ENCODE measurements around the gene MYPN. TPM values are rescaled to one million over a fixed set of nuclear protein-coding genes. Genes with fewer than 3 reads are reported as not detected.

The MYPN gene
- total RNA-seq, 1 experiment from 2014 or later = 0.37 TPM

- no TSS peak for BruUV-seq (replicated peaks)
- CTCF ChIA-PET = interaction anchor here (0.7 to 8.5 kb wide), 44 partner anchors 9 to 358 kb away, joined by 3 to 168 read pairs (median 4); partner anchors contain the start of genes HNRNPH3 and PBLD
- POLR2A ChIA-PET = interaction anchor here (0.6 to 1.9 kb wide), 6 partner anchors 35 to 688 kb away, joined by 3 to 24 read pairs (median 4); partner anchors contain the start of genes HNRNPH3 and PBLD
- TF ChIP-seq CTCF (IDR thresholded peaks at IDR 0.05; ENCODE audit: unreplicated experiment) = peak; percentile 67
- Mint-ChIP-seq H3K4me3 (ENCODE audit: unreplicated experiment) (no peak overlapping the region), H3K27me3 (ENCODE audit: insufficient read depth, unreplicated experiment) (no peaks in the 10 kb centered on the region), H3K9me3 (ENCODE audit: unreplicated experiment) (no peaks in the 10 kb centered on the region), H3K4me1 (ENCODE audit: insufficient read depth, unreplicated experiment) (no peaks in the 10 kb centered on the region), H3K27ac (ENCODE audit: low read depth, unreplicated experiment) (no peak overlapping the region), H3K36me3 (ENCODE audit: insufficient read depth, unreplicated experiment) (no peaks in the 10 kb centered on the region)
- DNase-seq (ENCODE audit: unreplicated experiment) = peak; percentile 58
- intact Hi-C loops (cut with micrococcal nuclease) = loop anchor here (1.0 kb wide), 2 partner anchors 89 to 135 kb away; no protein-coding TSS in a partner anchor
Measured at GRCh38 chr10:68212721-68213352, 103.5 kb downstream of the MYPN start.

DNA sequence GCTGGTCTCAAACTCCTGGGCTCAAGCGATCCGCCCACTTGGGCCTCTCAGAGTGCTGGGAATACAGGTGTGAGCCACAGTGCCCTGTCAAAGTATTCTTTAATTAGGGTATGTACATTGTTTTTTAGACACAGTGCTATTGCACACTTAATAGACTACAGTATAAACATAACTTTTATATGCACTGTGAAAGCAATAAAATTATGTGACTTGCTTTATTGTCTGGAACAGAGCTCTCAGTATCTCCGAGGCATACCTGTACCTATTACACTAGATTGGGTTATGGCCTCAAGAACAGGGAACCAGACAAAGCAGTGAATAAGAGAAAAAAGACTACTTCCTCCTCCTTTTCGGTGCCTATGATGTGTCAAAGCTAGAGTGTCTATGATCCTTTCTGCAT, 109.5 kb downstream of the MYPN start:
- Mint-ChIP-seq H3K9me3 (ENCODE audit: unreplicated experiment) (no peaks in the 10 kb centered on the region), H3K27me3 (ENCODE audit: insufficient read depth, unreplicated experiment) (no peaks in the 10 kb centered on the region), H3K36me3 (ENCODE audit: insufficient read depth, unreplicated experiment) (no peaks in the 10 kb centered on the region), H3K27ac (ENCODE audit: low read depth, unreplicated experiment) (no peak overlapping the region), H3K4me1 (ENCODE audit: insufficient read depth, unreplicated experiment) (no peaks in the 10 kb centered on the region), H3K4me3 (ENCODE audit: unreplicated experiment) (no peak overlapping the region)
- no peak for TF ChIP-seq CTCF (IDR thresholded peaks at IDR 0.05; ENCODE audit: unreplicated experiment)
- intact Hi-C loops (cut with micrococcal nuclease) = no loop called here
- BruUV-seq (replicated peaks) = no TSS peak
- POLR2A ChIA-PET = interaction anchor here (0.7 kb wide), 1 partner anchor 55 kb away, joined by 3 read pairs; no protein-coding TSS in a partner anchor
- CTCF ChIA-PET = interaction anchor here (0.6 kb wide), 2 partner anchors 53 to 82 kb away, joined by 3 to 5 read pairs; no protein-coding TSS in a partner anchor
- DNase-seq (ENCODE audit: unreplicated experiment) = no peak

DNA sequence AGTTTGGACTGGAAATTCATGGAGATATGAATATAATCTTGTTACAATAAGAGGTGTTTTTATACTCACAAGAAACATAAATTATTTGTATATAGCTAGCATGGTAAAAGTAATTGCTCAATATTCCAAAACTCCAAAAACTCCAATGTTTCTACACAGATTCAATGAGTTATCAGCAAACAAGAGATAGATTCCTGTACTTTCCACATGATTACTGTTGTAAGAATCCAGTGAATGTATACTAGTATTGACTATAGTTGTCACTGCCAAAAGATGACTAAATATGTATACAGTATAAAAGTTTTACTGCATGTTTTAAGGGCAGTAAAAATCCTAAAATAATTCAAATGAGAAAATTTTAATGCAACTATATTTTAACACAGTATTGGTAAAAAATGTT, 111.9 kb downstream of the MYPN start:
- Mint-ChIP-seq H3K9me3 (ENCODE audit: unreplicated experiment) (no peaks in the 10 kb centered on the region), H3K4me1 (ENCODE audit: insufficient read depth, unreplicated experiment) (peaks cover 6% of the 10 kb centered on the region), H3K27ac (ENCODE audit: low read depth, unreplicated experiment) (no peak overlapping the region), H3K27me3 (ENCODE audit: insufficient read depth, unreplicated experiment) (no peaks in the 10 kb centered on the region), H3K4me3 (ENCODE audit: unreplicated experiment) (no peak overlapping the region), H3K36me3 (ENCODE audit: insufficient read depth, unreplicated experiment) (no peaks in the 10 kb centered on the region)
- no TSS peak for BruUV-seq (replicated peaks)
- ChIA-PET CTCF (interaction anchor here (0.8 to 1.1 kb wide), 3 partner anchors 9 to 80 kb away, joined by 3 to 4 read pairs (median 3); no protein-coding TSS in a partner anchor), POLR2A (no interaction called here)
- TF ChIP-seq CTCF (IDR thresholded peaks at IDR 0.05; ENCODE audit: unreplicated experiment) = no peak
- intact Hi-C loops (cut with micrococcal nuclease) = no loop called here
- no peak for DNase-seq (ENCODE audit: unreplicated experiment)

DNA sequence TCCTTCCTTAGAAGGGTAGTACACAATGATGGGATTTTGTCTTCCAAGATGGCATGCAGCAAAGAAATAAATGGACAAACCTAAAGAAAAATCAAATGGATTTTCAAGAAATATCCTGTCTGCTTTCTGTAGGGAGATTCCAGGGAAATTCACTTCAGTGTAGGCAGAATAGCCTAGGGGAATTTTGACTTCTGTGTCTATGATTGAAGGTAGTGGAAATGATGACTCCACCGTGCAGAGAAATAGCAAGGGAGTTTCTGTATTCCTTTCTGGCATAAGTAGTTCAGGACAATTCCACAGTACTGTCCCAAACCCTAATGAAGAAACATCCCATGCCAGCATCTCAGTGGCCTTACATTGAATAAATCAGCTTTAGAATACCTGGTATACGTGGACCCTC, 113.1 kb downstream of the MYPN start:
- Mint-ChIP-seq H3K9me3 (ENCODE audit: unreplicated experiment) (no peaks in the 10 kb centered on the region), H3K4me3 (ENCODE audit: unreplicated experiment) (no peak overlapping the region), H3K4me1 (ENCODE audit: insufficient read depth, unreplicated experiment) (peaks cover 6% of the 10 kb centered on the region), H3K36me3 (ENCODE audit: insufficient read depth, unreplicated experiment) (no peaks in the 10 kb centered on the region), H3K27me3 (ENCODE audit: insufficient read depth, unreplicated experiment) (no peaks in the 10 kb centered on the region), H3K27ac (ENCODE audit: low read depth, unreplicated experiment) (no peak overlapping the region)
- POLR2A ChIA-PET = no interaction called here
- no TSS peak for BruUV-seq (replicated peaks)
- CTCF ChIA-PET = interaction anchor here (0.7 to 4.0 kb wide), 3 partner anchors 9 to 80 kb away, joined by 3 to 35 read pairs (median 14); no protein-coding TSS in a partner anchor
- intact Hi-C loops (cut with micrococcal nuclease) = no loop called here
- no peak for DNase-seq (ENCODE audit: unreplicated experiment)
- TF ChIP-seq CTCF (IDR thresholded peaks at IDR 0.05; ENCODE audit: unreplicated experiment) = no peak

Data from MCF 10A (cell line).